ENCODE results near the gene RBM27.

GRCh38 chr5:146206257-146206656, 2.9 kb downstream of the RBM27 start:
- TF ChIP-seq CTCF (IDR thresholded peaks at IDR 0.05; ENCODE audit: low read depth, low read length, poor library complexity, severe bottlenecking) (no peak), EZH2phosphoT487 (IDR thresholded peaks at IDR 0.05; ENCODE audit: borderline replicate concordance, low read length) (no peak)

Data from DOHH2 (cell line).